Measurements from ENCODE around the gene SERPINB1.
"Not testable (repeated sequence)": the region's sequence is repeated elsewhere in the genome, so short reads cannot be mapped to it uniquely, and the experiment has no call there.

The SERPINB1 gene

DNA sequence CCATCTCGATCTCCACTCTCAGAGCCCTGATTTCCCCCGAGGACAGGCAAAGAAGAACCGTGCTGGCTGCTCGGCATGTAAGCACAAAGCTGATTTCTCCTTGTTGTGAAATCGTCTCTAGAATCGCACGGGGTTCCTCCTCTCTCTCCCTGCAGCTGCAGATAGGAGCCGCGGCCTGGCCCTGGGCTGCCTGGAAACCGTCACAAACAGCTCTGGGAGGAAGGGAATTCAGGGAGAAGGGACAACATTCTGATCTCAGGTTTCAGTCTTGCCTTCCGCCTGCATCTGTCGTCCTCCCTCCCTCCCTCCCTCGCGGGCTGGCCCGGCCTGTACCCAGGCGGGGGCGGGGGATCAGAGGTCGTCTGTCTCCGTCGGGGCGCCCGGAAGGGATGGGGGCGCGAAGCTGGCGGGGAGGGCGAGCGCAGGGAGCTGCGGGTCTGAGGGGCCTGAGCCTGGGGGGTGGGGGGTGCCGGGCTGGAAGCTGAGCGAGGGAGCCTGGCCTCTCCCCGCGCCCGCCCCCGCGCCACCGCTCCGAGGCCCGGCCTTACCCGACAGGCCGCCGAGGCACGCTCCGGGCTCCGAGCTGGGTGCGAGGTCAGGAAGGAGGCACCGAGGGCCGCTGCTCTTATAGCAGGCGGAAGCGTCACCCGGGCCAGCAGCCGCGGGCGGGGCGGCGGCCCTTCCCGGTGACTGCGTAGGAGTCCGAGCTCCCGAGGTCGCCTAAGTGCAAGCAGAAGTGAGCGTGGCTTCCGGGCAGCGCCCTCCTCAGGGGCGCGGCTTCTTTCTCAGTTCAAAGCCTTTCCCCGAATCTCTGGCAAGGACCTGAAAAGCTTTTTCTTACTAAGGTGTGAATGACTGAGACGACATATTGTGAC is at the start of gene SERPINB1:
SERPINB1 (minus strand) TSS at position 600 of the 875 bp plus-strand sequence. CDS start 1,277 bp downstream, outside the sequence.
- peak; percentile 80 to 86 for DNase-seq

DNA sequence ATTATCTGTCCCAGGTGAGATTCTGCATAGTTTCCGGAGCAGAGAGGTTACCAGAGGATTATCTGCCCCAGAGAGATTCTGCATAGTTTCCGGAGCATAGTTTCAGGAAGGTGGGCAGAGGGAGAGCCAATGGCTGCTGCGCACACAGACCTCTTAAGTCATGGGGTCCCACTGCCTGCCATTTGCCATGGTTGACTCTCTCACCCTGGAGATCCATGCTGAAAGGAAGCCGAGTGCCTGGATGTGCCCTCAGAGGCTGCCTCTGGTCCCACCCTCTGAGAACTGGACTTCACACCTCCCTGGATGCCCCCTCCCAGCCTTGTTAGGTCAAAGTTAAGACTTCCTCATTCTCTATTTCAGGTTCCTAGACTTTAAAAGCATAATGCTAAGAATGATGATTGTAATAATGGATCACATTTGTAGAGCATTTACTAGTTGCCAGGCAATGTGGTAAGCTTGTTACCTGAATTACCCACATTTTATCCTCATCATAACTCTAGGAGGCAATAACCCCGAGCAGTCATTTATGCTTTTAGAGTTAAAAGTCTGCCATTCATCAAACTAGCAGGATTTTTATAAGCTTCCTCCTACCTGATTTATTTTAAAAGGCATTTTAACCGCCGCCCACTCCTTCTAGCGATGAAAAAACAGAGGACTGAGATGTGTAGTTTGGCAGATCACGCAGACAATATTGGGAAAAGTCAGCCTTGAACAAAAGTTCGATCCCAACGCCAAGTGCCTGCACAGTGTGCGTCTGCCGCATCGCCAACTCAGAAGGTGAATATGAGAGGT is 49.5 kb upstream of the SERPINB1 start:
- no peak for DNase-seq

DNA sequence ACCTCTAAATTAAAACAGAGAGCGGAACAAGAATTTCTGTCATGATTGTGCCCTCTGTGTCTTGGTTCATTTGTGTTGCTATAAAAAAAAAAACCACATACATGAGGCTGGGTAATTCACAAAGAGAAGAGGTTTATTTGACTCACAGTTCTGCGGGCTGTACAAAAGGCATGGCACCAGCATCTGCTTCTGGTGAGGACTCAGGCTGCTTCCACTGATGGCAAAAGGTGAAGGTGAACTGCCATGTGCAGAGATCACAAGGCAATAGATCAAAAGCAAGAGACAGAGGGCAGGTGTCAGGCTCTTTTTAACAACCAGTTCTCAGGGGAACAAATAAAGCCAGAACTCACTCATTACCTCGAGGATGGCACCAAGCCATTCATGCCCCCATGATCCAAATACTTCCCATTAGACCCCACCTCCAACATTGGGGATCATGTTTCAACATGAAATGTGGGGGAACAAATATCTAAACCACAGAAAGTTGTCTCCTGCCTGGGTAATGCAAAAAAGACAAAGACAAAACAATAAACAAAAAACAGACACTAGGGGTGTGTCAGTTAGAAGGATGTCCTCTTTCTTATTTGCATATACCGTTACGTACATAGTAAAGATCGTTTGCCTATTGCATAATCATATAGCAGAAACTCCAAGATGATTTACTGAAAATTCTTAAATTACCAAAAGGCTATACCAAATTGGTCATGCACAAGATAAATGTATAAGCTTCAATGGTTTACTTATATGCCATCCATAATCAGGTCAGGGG is 44.5 kb upstream of the SERPINB1 start:
- DNase-seq = no peak

DNA sequence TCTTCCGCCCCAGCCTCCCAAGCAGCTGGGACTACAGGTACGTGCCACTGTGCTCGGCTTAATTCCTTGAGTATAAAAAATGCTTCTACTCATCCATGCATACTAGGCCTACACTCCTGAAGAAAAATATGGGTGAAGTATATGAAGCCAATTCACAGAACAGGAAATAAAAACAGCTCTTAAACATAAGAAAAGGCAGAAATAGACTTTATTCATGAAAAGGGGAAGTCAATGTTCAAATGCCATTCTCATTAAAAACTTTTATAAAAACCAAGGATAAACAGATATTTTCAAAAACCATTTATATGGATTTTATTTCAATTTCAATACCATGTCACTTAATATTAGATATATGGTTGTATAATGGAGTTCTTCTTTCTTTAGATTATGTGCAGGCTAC is 43.1 kb upstream of the SERPINB1 start:
- DNase-seq = no peak

DNA sequence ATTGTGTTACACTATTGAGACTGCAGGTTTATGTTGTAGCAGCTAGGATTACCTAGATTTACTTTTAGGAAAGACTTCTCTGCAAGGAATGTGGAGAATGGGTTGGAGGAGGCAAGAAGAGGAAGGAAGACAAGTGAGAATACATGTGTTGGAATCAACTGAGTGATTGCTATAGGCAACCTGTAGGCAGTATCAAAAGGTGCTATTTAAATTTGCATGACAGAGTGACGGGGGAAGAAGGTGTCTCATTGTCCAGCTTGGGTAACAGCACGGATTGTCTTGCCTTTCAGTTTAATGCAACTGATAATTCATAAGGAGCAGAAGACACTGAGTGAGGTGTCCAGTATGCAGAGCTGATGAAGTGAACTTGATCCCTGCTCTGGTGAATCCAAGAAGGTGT is 42.0 kb upstream of the SERPINB1 start:
- no peak for DNase-seq

DNA sequence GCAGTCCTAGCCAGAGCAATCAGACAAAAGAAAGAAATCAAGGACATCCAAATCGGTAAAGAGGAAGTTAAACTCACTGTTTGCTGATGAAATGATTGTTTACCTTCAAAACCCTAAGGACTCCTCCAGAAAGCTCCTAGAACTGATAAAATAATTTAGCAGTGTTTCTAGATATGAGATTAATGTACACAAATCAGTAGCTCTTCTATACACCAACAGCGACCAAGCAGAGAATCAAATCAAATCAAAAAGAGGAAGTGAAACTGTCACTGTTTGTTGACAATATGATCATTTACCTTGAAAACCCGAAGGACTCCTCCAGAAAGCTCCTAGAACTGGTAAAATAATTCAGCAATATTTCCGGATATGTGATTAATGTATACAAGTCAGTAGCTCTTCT is 39.8 kb upstream of the SERPINB1 start:
- DNase-seq = no peak

DNA sequence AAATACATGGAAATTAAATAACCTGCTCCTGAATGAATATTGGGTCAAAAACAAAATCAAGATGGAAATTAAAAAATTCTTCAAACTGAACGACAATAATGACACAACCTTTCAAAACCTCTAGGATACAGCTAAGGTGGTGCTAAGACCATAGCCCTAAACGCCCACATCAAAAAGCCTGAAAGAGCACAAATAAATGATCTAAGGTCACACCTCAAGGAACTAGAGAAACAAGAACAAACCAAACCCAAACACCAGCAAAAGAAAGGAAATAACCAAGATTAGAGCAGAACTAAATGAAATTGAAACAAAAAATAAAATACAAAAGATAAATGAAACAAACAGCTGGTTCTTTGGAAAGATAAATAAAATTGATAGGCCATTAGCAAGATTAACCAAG is 38.5 kb upstream of the SERPINB1 start:
- DNase-seq = not testable (repeated sequence)

DNA sequence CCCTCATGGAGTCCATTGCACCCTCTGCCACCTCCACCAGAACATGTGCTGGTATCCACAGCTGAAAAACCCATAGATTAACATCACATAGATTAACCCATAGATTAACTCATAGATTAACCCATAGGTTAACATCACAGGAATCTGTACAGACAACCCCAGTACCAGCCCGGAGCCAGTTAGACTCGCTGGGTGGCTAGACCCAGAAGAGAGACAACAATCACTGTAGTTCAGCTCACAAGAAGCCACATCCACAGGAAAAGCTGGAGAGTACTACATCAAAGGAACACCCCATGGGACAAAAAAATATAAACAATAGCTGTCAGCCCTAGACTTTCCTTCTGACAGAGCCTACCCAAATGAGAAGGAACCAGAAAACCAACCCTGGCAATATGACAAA is 36.3 kb upstream of the SERPINB1 start:
- DNase-seq = no peak

DNA sequence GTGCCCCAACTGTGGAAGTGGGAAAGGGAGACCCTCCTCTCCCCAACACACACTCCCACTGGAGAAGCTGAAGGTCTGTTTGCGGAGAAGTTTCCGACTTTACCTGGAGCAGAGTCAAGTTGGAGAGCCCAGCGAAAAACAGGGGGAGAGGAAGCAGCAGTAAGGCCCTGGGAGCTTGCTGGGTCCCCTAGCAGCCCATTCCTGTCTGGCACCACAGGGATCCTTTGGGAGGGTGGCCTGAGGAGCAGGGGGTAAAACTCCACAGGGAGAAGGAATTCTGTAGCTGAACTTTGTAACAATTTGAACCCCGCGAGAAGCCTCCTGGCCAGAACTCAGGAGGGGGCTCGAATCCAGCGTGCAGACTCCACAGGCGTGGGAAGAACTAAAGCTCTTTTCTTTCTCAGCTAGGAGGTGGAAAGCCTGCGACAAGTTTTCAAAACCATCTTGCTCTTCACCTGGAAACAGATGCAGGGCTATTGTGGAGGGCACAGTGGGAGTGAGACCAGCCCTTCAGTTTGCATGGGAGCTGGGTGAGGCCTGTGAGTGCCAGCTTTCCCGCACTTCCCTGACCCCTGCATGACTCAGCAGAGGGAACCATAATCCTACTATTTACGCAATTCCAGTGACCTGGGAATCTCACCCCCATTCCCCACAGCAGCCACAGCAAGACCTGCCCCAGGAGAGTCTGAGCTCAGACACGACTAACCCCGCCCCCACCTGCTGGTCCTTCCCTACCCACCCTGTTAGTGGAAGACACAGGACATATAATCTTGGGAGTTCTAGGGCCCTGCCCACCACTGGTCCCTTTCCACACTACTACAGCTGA is 35.6 kb upstream of the SERPINB1 start:
- no peak for DNase-seq

DNA sequence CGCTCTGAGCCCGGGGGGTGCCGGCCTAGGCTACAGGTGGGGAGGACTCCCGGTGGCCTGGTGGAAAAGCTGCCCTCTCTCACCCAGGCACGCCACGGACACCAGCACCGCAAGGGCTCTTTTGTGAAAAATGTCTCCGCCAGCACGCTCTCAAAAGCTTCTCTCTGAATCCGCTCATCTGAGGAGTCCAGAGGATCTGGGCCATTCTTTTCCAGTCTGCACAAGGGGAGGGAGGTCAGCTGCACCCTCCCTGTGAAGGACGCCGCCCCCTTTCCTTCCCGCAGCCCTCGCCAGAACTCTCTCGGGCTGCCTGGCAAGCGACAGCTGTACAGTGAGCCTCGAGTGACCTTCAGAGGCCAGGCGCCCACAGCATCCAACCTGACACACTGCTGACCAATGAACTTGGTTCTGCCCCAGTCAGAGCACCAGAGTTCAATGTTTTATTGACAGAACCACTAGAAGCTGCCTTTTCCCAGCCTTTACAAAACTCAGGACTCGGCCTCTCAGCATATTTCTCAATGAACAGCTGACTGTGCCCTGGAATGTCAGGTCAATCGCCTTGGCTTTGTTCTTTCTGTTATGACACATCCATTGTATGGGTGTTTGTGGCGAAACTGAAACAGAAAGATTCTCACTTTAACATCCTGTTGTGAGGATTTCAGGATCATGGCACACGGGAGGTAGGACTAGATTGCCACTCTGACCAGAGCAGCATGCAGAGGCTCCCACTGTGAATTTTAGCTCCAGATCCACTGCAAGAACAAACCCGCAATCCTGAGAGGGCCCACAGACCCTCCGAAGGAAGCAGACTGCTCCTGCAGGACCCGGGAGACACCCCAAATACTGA is 34.8 kb upstream of the SERPINB1 start:
- DNase-seq = no peak

DNA sequence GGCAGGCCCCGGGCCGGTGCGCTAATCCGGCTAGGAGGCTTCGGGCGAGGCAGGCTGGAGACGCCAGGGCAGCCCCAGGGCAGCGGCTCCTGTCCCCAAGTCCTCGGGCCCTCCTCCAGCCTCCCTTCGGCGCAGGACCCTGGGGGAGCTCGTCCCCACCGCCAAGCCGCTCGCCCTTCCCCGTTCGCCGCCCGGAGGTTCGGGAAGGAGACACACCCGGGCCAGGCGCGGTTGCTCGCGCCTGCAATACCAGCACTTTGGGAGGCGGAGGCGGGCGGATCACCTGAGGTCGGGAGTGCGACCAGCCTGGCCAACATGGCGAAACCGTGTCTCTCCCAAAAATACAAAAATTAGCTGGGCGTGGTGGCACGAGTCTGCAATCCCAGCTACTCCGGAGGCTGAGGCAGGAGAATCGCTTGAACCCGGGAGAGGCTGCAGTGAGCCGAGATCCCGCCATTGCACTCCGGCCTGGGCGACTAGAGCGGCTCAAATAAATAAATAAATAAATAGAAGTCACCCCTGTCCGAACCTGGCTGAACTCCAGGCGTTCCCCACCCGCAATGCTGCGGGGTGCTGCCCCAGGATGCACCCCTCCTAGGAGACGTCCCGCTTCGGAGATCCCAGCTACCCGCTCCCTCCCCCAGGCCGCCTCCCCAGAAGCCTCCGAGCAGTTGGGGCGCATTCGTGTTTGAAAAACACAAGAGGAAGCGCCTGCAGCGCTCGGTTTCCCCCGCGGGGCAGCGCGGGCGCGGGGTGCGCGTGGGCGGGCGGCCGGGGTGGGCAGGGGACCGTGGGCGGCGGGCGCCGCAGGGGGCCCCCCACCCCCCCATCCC is 33.9 kb upstream of the SERPINB1 start:
- DNase-seq = peak in 1 of 2 experiments; percentile 25

DNA sequence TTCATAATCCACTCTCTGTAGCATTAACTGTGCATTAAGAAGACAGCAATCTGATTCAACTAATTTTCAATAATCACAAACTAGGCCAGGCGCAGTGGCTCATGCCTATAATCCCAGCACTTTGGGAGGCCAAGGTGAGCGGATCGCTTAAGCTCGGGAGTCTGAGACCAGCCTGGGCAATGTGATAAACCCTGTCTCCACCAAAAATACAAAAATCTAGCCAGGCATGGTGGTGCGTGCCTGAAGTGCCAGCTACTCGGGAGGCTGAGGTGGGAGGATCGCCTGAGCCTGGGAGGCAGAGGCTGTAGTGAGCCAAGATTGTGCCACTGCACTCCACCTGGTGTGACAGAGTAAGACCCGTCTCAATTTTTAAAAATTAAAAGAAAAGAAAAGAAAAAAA is 32.0 kb upstream of the SERPINB1 start:
- no peak for DNase-seq

DNA sequence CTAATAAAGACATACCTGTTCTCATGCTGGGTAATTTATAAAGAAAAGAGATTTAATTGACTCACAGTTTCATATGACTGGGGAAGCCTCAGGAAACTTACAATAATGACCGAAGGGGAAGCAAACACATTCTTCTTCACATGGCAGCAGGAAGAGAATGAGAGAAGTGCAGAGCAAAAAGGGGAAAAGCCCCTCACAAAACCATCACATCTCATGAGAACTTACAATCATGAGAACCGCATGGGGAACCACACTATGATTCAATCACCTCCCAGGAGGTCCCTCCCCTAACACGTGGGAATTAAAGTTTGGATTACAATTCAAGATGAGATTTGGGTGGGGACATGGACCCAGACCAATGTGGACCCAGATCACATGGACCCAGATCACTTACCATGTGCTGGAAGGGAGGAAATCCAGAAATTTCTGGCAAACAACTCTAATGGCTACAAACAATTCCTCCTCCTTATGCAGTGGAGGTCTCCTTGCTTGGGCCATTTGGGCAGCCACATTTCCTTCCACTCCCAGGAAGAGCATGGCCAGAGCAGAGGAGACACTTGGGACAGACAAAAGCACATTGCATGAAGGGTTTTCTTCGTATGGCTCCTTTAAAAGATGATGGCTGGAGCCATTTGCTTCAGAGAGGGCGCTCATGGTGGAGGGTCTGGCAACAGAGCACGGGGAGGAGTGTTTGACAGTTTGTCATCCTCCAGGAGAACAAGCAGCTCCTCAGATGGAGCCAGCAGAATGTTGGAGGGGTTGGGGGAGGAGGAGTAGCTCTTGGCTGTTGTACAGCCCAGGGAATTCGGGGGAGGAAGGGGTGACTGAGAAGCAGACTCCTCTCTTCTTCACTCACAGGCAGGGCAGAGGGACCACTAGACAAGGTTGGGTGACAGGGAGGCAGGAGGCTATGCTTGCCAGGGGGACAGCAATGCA is 31.0 kb upstream of the SERPINB1 start:
- no peak for DNase-seq

DNA sequence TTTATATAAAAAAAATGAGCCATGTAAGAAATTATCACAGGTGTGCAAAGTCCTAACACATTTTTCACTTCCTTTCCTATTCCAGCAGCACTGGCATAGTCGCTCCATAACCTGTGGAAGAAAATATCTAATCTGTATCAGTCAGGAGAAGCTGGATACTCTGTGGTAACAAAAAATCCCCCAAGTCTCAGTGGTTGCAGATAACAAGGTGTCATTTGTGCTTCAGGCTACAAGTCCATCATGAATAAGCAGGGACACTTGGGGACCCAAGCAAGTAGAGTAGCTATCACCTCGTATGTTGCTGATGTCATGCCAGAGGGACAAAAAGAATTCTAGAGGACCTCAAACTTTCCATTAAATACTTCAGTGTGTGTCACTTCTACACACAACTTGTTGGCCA is 30.3 kb upstream of the SERPINB1 start:
- DNase-seq = no peak

DNA sequence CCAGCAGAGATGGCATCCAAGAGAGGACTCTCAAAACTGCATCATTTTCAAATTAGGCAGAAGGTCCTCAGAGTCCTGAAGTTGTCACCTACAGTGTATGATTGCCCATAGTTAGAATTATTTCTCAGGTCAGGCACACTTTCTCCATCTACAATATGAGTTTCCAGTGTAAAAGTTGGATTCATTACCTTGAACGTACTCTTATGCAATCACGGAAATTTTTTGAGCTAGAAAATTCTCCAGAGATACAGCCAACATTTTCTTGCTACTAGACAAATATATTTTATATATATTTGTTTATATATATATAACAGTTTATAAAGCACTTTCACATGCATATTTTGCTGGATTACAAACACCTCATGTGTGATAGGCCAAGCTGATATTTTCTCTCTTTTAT is 29.4 kb upstream of the SERPINB1 start:
- DNase-seq = no peak

DNA sequence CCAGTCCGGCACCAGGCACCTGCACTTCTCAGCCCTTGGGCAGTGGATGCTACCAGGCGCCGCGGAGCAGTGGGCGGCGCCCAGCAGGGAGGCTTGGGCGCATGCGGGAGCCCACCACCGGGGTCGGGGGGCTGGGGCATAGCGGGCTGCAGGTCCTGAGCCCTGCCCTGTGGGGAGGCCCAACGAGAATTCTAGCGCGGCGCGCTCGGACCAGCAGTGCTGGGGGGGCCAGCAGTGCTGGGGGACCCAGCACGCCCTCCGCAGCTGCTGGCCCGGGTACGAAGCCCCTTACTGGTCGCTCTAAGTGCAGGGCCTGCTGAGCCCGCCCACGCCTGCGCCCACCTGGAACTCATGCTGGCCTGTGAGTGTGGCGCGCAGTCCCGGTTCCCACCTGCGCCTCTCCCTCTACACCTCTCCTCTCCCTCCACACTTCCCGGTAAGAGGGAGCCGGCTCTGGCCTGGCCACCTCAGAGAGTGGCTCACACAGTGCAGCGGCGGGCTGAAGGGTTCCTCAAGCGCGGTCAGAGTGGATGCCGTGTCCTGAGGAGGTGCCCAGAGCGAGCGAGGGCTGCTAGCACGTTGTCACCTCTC is 28.5 kb upstream of the SERPINB1 start:
- DNase-seq = no peak

DNA sequence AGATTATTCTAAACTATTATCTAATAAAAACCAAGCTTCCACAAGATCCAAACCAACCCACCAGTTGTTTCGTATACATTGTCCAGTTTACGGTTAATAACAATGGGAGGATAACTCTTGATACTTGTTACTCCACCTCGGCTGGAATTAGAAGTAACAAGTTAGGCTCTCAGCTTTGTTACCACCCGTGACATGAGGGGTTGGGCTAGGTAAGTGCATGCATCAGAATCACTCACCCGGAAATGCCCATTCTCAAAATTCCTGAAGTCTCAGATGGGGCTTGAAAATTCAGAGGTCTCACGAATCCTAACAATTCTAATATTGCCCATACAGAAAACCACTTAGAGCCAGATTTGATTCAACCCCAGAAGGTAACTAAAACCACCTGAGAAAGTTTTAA is 27.0 kb upstream of the SERPINB1 start:
- DNase-seq = no peak

DNA sequence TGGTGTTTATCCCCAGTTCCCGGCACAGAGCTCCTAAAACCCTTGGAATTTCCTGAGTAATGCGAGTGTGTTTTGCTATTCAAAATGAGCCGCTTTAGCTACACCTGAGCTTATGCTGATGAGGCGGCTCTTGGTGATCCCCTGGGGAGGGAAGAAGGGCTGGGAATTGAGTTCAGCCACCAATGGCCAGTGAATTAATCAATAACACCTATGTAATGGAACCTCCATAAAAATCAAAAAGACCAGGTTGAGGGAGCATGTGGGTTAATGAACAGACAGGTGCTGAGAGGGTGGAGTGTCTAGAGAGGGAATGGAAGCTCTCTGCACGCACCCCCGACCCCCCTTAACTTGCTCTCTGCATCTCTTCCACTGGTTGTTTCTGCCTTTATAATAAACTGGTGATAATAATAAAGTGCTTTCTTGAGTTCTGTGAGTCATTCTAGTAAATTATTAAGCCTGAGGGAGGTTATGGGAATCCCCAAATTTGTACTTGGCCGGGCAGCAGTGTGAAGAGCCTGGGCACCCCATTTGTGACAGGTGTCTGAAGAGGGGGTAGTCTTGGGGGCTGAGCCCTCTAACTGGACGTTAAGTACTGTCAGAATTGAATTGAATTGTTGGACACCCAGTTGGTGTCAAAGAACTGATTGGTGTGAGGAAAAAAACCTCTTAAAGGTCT is 24.6 kb upstream of the SERPINB1 start:
- DNase-seq = no peak

Measured in NCI-H524 (cell line).